ENCODE data around the gene CEP19.
"Not testable (repeated sequence)": the region's sequence is repeated elsewhere in the genome, so short reads cannot be mapped to it uniquely, and the experiment has no call there.

CEP19 gene

GRCh38 chr3:196711838-196712513, at the start of gene CEP19, which contains the start of gene PIGX:
Gene CEP19 (minus strand): TSS chr3:196712250. CDS start chr3:196708657, 3,593 bp downstream.
Gene PIGX (plus strand): TSS chr3:196712377.
- ATAC-seq (peak; percentile 92), DNase-seq (ENCODE audit: low spot score in 2 of 2) (peak; percentile 94 to 97)
- Mint-ChIP-seq H3K36me3 (peaks cover 17% of the 10 kb centered on the region), H3K27ac (peak within 1 kb of the TSS; percentile 97), H3K9me3 (no peaks in the 10 kb centered on the region), H3K4me3 (peak within 1 kb of the TSS; percentile 80), H3K4me1 (peaks cover 15% of the 10 kb centered on the region)

- ATAC-seq: peak; percentile 32
- DNase-seq (ENCODE audit: low spot score in 2 of 2): no peak
- H3K9me3 Mint-ChIP-seq: no peaks in the 10 kb centered on the region
- peak overlapping the region; percentile 63 for H3K27ac Mint-ChIP-seq
- no peak overlapping the region for H3K4me3 Mint-ChIP-seq
- H3K4me1 Mint-ChIP-seq: peaks cover 60% of the 10 kb centered on the region
- H3K36me3 Mint-ChIP-seq: peaks cover 62% of the 10 kb centered on the region
Measured at GRCh38 chr3:196757876-196758739, 46.1 kb upstream of the CEP19 start.

- Mint-ChIP-seq H3K27ac (peak overlapping the region; percentile 20), H3K36me3 (peaks cover 69% of the 10 kb centered on the region), H3K4me3 (no peak overlapping the region), H3K4me1 (peaks cover 55% of the 10 kb centered on the region), H3K9me3 (no peaks in the 10 kb centered on the region)
- no peak for DNase-seq (ENCODE audit: low spot score in 2 of 2)
- ATAC-seq: no peak
Measured at GRCh38 chr3:196756732-196757131, 44.7 kb upstream of the CEP19 start.

- peak overlapping the region; percentile 30 for H3K27ac Mint-ChIP-seq
- peaks cover 82% of the 10 kb centered on the region for H3K36me3 Mint-ChIP-seq
- ATAC-seq: no peak
- DNase-seq (ENCODE audit: low spot score in 2 of 2): no peak
- H3K9me3 Mint-ChIP-seq: no peaks in the 10 kb centered on the region
- H3K4me3 Mint-ChIP-seq: no peak overlapping the region
- H3K4me1 Mint-ChIP-seq: peaks cover 60% of the 10 kb centered on the region
Measured at GRCh38 chr3:196754091-196754981, 42.3 kb upstream of the CEP19 start.

- peaks cover 90% of the 10 kb centered on the region for H3K36me3 Mint-ChIP-seq
- H3K27ac Mint-ChIP-seq: no peak overlapping the region
- no peak for ATAC-seq
- no peak overlapping the region for H3K4me3 Mint-ChIP-seq
- peaks cover 68% of the 10 kb centered on the region for H3K4me1 Mint-ChIP-seq
- H3K9me3 Mint-ChIP-seq: no peaks in the 10 kb centered on the region
- peak in 1 of 2 donors; percentile 39 for DNase-seq (ENCODE audit: low spot score in 2 of 2)
Measured at GRCh38 chr3:196753201-196753600, 41.2 kb upstream of the CEP19 start.

GRCh38 chr3:196749125-196749524, 37.1 kb upstream of the CEP19 start:
- H3K36me3 Mint-ChIP-seq: peaks cover 93% of the 10 kb centered on the region

GRCh38 chr3:196743569-196743968, 31.5 kb upstream of the CEP19 start:
- peak overlapping the region; percentile 93 for H3K4me3 Mint-ChIP-seq
- not testable (repeated sequence) for ATAC-seq, H3K27ac Mint-ChIP-seq, H3K9me3 Mint-ChIP-seq
- H3K4me1 Mint-ChIP-seq: peaks cover 40% of the 10 kb centered on the region
- H3K36me3 Mint-ChIP-seq: peaks cover 63% of the 10 kb centered on the region
- DNase-seq (ENCODE audit: low spot score in 2 of 2): peak in 1 of 2 donors; percentile 23

More at GRCh38 chr3:196749125-196749524, 37.1 kb upstream of the CEP19 start:
- DNase-seq (ENCODE audit: low spot score in 2 of 2) (no peak), ATAC-seq (no peak)
- Mint-ChIP-seq H3K4me1 (peaks cover 45% of the 10 kb centered on the region), H3K4me3 (no peak overlapping the region), H3K9me3 (no peaks in the 10 kb centered on the region), H3K27ac (no peak overlapping the region)

- Mint-ChIP-seq H3K4me1 (peaks cover 30% of the 10 kb centered on the region), H3K9me3 (peaks cover 2% of the 10 kb centered on the region), H3K27ac (peak overlapping the region; percentile 98), H3K4me3 (peak overlapping the region; percentile 93), H3K36me3 (peaks cover 49% of the 10 kb centered on the region)
- peak in 1 of 2 donors; percentile 20 for DNase-seq (ENCODE audit: low spot score in 2 of 2)
- no peak for ATAC-seq
Measured at GRCh38 chr3:196741249-196741889, 29.3 kb upstream of the CEP19 start.

- peak; percentile 70 for ATAC-seq
- peak in 1 of 2 donors; percentile 6 for DNase-seq (ENCODE audit: low spot score in 2 of 2)
- H3K27ac Mint-ChIP-seq: peak overlapping the region; percentile 98
Measured at GRCh38 chr3:196740481-196741248, 28.6 kb upstream of the CEP19 start.

GRCh38 chr3:196739671-196740480, 27.8 kb upstream of the CEP19 start, which contains the start of gene PAK2:
Gene PAK2 (plus strand): TSS chr3:196739857. CDS start chr3:196782647, 42,790 bp downstream.
- Mint-ChIP-seq H3K4me3 (peak within 1 kb of the TSS; percentile 93), H3K27ac (peak within 1 kb of the TSS; percentile 98), H3K4me1 (peaks cover 30% of the 10 kb centered on the region), H3K36me3 (peaks cover 43% of the 10 kb centered on the region), H3K9me3 (peaks cover 2% of the 10 kb centered on the region)
- peak; percentile 78 to 90 for DNase-seq (ENCODE audit: low spot score in 2 of 2)
- ATAC-seq: peak; percentile 94

More at GRCh38 chr3:196740481-196741248, 28.6 kb upstream of the CEP19 start:
- H3K4me1 Mint-ChIP-seq: peaks cover 30% of the 10 kb centered on the region
- peaks cover 45% of the 10 kb centered on the region for H3K36me3 Mint-ChIP-seq
- peaks cover 2% of the 10 kb centered on the region for H3K9me3 Mint-ChIP-seq
- peak overlapping the region; percentile 93 for H3K4me3 Mint-ChIP-seq

- ATAC-seq (no peak), DNase-seq (ENCODE audit: low spot score in 2 of 2) (no peak)
- Mint-ChIP-seq H3K36me3 (peaks cover 57% of the 10 kb centered on the region), H3K4me3 (no peak overlapping the region), H3K4me1 (peaks cover 23% of the 10 kb centered on the region), H3K27ac (no peak overlapping the region), H3K9me3 (peaks cover 2% of the 10 kb centered on the region)
Measured at GRCh38 chr3:196737655-196738054, 25.6 kb upstream of the CEP19 start.

GRCh38 chr3:196736670-196737374, 24.8 kb upstream of the CEP19 start:
- ATAC-seq: no peak
- Mint-ChIP-seq H3K9me3 (peaks cover 2% of the 10 kb centered on the region), H3K27ac (no peak overlapping the region), H3K36me3 (peaks cover 63% of the 10 kb centered on the region), H3K4me3 (no peak overlapping the region), H3K4me1 (peaks cover 20% of the 10 kb centered on the region)
- no peak for DNase-seq (ENCODE audit: low spot score in 2 of 2)

Data from stimulated activated effector memory CD8-positive, alpha-beta T cell treated with anti-CD3 and anti-CD28 coated beads, Interleukin-12 subunit alpha, Interleukin-12 subunit beta, amount 100 ng/mL, for 72 hours (primary cell).